Kidney (tissue), 14 donors: ENCODE results near the gene SLC15A4. TPM values are rescaled to one million over a fixed set of nuclear protein-coding genes. Genes with fewer than 3 reads are reported as not detected.

Experiments used
- DNase-seq, 5 donors: peaks; one replicate each; pipeline ENCODE4 v3.0.0-alpha.2; 2013 to 2020
- FAIRE-seq: peaks from 2 replicates; lab custom pipeline; 2012; peaks lifted over from hg19 to GRCh38; lab: Jason Lieb, UNC
- H3K27ac ChIP-seq, 2 donors: one replicate each; pipeline ENCODE4 v1.7.0; 2013; ENCODE audit warnings: low read depth in 2 of 2, low read length in 2 of 2, inconsistent platforms in 1 of 2
- H3K27me3 ChIP-seq: one replicate; pipeline ENCODE4 v1.7.1; 2013; ENCODE audit warnings: low read length, inconsistent platforms; ENCODE audit not compliant: control insufficient read depth, insufficient read depth
- H3K36me3 ChIP-seq, 3 donors: one replicate each; pipeline versions ENCODE4 v1.7.0 to v1.7.1; 2013; ENCODE audit warnings: low read length in 3 of 3, control low read depth in 1 of 3, inconsistent platforms in 1 of 3; ENCODE audit not compliant: insufficient read depth in 3 of 3, control insufficient read depth in 2 of 3
- H3K4me1 ChIP-seq, 3 donors: one replicate each; pipeline versions ENCODE4 v1.7.0 to v1.7.1; 2013; ENCODE audit warnings: low read length in 3 of 3, inconsistent platforms in 1 of 3, low read depth in 1 of 3; ENCODE audit not compliant: control insufficient read depth in 2 of 3, insufficient read depth in 2 of 3
- H3K4me3 ChIP-seq, 3 donors: one replicate each; pipeline versions ENCODE4 v1.7.0 to v1.8.1; 2013; ENCODE audit warnings: low read length in 3 of 3, control low read depth in 1 of 3, inconsistent platforms in 1 of 3
- H3K9ac ChIP-seq, 3 donors: one replicate each; pipeline versions ENCODE4 v1.7.0 to v1.7.1; 2013; ENCODE audit warnings: low read length in 3 of 3, control low read depth in 1 of 3, inconsistent platforms in 1 of 3
- H3K9me3 ChIP-seq, 3 donors: one replicate each; pipeline versions ENCODE4 v1.7.0 to v1.7.1; 2013; ENCODE audit warnings: low read length in 3 of 3, control low read depth in 1 of 3, inconsistent platforms in 1 of 3; ENCODE audit not compliant: control insufficient read depth in 2 of 3, insufficient read depth in 1 of 3
- intact Hi-C: fragments of 100-400 bp; cut with DNase I; formaldehyde crosslinking; loops from one replicate; pipeline ENCODE4 v1.11.1; 2022
- polyA plus RNA-seq: library from polyadenylated mRNA; stranded (reverse); fragments of 350-450 nt; fragmentation: Illumina TruSeq; extraction: RNeasy Lipid Tissue Mini Kit (QIAGEN cat#74804); gene quantifications from one replicate; pipeline ENCODE4 v1.2.3, GENCODE V29; 2014; ENCODE audit warnings: low read depth, low replicate concordance; ENCODE audit not compliant: insufficient read depth
- total RNA-seq: library from RNA; stranded (reverse); fragmentation: NEBNext Ultra II Directional; extraction: Animal tissue kit (Norgen Biotek cat#: 25700); gene quantifications from one replicate; pipeline ENCODE4 v1.2.1, GENCODE V29; 2021
- TF ChIP-seq, protein P1 (sequence below): IDR thresholded peaks from 3 replicates; pipeline ENCODE4 v1.5.1; 2012; ENCODE audit warnings: mild to moderate bottlenecking, moderate library complexity, borderline replicate concordance; ENCODE audit not compliant: insufficient read depth; ENCODE audit errors: extremely low read depth
- donor health status: control.
- donor health status: control.
- donor health status: control.
- donor health status: control.
- donor health status: control.
- donor health status: DM: yes; HTN: yes; CAD: no.
- donor health status: Normal renal cell carcinoma (clear cell type).

Gene SLC15A4
- total and polyA plus RNA-seq, 2 donors from 2014 or later = 11.3 to 32.4 TPM

DNA sequence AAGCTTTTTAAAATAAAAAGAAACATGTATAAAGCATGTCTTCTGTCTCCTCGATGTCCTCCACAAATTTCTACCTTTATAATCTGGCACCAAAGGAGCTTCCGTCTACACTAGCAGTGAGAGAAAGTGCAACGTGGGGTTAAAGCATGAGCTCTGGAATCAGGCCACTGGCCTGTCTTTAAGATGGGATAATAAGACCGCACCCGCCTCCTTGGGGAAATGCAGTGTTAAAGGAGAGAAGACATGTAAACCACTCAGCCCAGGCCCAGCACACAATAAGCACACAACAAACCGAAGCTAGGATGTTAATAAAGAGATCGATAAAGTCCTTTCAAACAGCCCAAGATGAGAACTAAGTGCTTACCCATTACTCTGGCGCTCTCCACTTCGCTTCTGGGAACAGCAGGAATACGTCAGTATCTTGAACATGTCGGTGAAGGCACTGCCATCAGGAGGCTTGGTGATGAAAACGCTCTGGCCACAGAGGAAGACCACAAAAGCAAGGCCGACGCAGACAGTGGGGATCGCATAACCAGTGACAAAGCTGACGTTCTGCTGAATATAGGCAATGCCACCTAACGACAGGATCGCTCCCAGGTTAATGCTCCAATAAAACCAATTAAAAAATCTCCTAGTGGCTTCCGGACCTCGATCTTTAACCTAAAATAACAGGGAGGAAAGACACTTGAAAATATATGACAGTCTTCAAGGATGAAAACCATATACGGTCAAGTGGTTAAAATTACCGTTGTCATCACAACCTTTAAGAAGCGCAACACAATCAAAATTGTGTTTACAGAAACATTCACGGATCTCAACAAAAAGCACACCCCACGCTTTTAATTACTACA is 9.1 kb downstream of the SLC15A4 start:
- FAIRE-seq = no peak
- TF ChIP-seq, protein P1, sequence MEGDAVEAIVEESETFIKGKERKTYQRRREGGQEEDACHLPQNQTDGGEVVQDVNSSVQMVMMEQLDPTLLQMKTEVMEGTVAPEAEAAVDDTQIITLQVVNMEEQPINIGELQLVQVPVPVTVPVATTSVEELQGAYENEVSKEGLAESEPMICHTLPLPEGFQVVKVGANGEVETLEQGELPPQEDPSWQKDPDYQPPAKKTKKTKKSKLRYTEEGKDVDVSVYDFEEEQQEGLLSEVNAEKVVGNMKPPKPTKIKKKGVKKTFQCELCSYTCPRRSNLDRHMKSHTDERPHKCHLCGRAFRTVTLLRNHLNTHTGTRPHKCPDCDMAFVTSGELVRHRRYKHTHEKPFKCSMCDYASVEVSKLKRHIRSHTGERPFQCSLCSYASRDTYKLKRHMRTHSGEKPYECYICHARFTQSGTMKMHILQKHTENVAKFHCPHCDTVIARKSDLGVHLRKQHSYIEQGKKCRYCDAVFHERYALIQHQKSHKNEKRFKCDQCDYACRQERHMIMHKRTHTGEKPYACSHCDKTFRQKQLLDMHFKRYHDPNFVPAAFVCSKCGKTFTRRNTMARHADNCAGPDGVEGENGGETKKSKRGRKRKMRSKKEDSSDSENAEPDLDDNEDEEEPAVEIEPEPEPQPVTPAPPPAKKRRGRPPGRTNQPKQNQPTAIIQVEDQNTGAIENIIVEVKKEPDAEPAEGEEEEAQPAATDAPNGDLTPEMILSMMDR = no peak
- no peaks in the 10 kb centered on the region for H3K27me3 ChIP-seq
- peaks cover 0 to 11% (median 0%) of the 10 kb centered on the region in 3 donors for H3K36me3 ChIP-seq
- no peak overlapping the region for H3K27ac ChIP-seq
- H3K4me3 ChIP-seq = no peak overlapping the region
- no peaks in the 10 kb centered on the region for H3K9me3 ChIP-seq
- H3K9ac ChIP-seq = no peak overlapping the region
- H3K4me1 ChIP-seq = peaks cover 0 to 9% (median 0%) of the 10 kb centered on the region in 3 donors
- no peak for DNase-seq
- intact Hi-C loops = no loop called here

DNA sequence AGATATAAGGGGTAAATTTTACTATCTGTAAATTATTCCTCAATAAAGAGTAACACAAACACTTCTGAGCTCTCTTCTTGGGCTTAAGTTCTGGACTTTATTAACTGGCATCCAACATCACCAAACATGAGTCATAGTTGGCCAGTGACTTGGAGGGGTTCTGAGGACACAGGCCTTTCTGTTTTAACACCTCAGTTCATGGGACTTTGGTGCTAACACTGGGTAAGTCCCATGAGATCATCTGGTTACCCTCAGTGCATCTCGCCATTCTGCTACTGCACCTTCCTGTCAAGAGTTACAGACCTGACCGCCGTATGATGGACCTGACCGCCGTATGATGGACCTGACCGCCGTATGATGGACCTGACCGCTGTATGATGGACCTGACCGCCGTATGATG is 9.9 kb downstream of the SLC15A4 start:
- no peak overlapping the region for H3K4me3 ChIP-seq
- no peaks in the 10 kb centered on the region for H3K27me3 ChIP-seq
- H3K9me3 ChIP-seq = no peaks in the 10 kb centered on the region
- FAIRE-seq (no peak), DNase-seq (no peak)
- TF ChIP-seq, protein P1 = no peak
- H3K36me3 ChIP-seq = peaks cover 0 to 11% (median 3%) of the 10 kb centered on the region in 3 donors
- no peak overlapping the region for H3K27ac ChIP-seq
- no peak overlapping the region for H3K9ac ChIP-seq
- intact Hi-C loops = no loop called here
- H3K4me1 ChIP-seq = peaks cover 0 to 9% (median 0%) of the 10 kb centered on the region in 3 donors

DNA sequence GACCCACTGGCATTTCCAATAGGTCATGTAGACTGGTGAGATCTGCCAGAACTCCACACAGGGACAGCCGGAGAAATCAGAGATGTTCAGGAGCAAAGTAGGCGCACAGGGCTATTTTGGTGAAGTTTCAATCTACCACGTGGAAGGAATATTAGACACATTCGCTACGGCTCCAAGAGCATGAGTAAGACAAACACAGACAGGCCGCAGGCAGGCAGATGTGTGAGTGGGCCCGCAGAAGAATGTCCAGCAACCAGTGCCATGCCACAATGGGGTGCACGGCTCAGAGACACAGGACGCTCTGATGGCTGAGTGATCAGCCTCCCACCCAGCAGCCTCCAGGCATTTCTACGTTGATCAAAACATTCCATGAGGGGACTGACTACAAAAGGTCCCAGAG is 10.4 kb downstream of the SLC15A4 start:
- Histone ChIP-seq H3K9me3 (no peaks in the 10 kb centered on the region), H3K27ac (no peak overlapping the region), H3K36me3 (peaks cover 3 to 11% (median 8%) of the 10 kb centered on the region in 3 donors), H3K27me3 (no peaks in the 10 kb centered on the region), H3K4me3 (no peak overlapping the region), H3K4me1 (peaks cover 0 to 9% (median 0%) of the 10 kb centered on the region in 3 donors), H3K9ac (no peak overlapping the region)
- FAIRE-seq = no peak
- intact Hi-C loops = no loop called here
- TF ChIP-seq, protein P1 = no peak
- no peak for DNase-seq
